Endothelial cell of umbilical vein (primary cell): ENCODE data around the gene TYW5. TPM values are rescaled to one million over a fixed set of nuclear protein-coding genes. Genes with fewer than 3 reads are reported as not detected.

Experiments
- BruUV-seq: library from RNA; stranded (reverse); fragments of 400-500 nt; replicated peaks from 2 replicates; lab custom pipeline; 2021; lab: Mats Ljungman, UMichigan
- CTCF ChIA-PET: fragments of 300-600, 350-600 bp; sonication (Branson Sonifier 250); formaldehyde crosslinking; loops from one replicate; lab custom pipeline; 2021; ENCODE audit warnings: antibody characterized with exemption, inconsistent platforms; lab: Charles Lee
- POLR2A ChIA-PET: fragments of 300-600, 350-600 bp; sonication (Branson Sonifier 250); formaldehyde crosslinking; loops from one replicate; lab custom pipeline; 2021; ENCODE audit warnings: antibody characterized with exemption, inconsistent platforms; lab: Charles Lee
- DNase-seq: peaks from one replicate; pipeline ENCODE4 v3.0.0-alpha.2; 2011; ENCODE audit warnings: low read depth, low spot score
- FAIRE-seq: peaks from 2 replicates; lab custom pipeline; 2011; peaks lifted over from hg19 to GRCh38; lab: Jason Lieb, UNC
- H2AFZ ChIP-seq: 2 replicates; pipeline ENCODE4 v1.6.0; 2012; ENCODE audit warnings: low read depth, low read length, control low read depth, inconsistent platforms
- H3K27ac ChIP-seq: 2 replicates; pipeline ENCODE4 v1.5.1; 2011; ENCODE audit warnings: low read depth, mild to moderate bottlenecking, control low read depth, low read length, moderate library complexity; ENCODE audit not compliant: insufficient read depth
- H3K27me3 ChIP-seq, 2 experiments: 2 replicates each; pipeline versions ENCODE4 v1.6.0 to v1.6.1; 2011; ENCODE audit warnings: low read length in 2 of 2, mixed read lengths in 1 of 2; ENCODE audit not compliant: control insufficient read depth in 2 of 2, insufficient read depth in 2 of 2
- H3K36me3 ChIP-seq, 2 experiments: 2 replicates in 1 of 2; 3 replicates in 1 of 2; pipeline ENCODE4 v1.5.1; 2011; ENCODE audit warnings: low read length in 2 of 2, mild to moderate bottlenecking in 1 of 2, moderate library complexity in 1 of 2; ENCODE audit not compliant: control insufficient read depth in 2 of 2, insufficient read depth in 2 of 2; ENCODE audit errors: extremely low read depth in 1 of 2
- H3K4me1 ChIP-seq: 3 replicates; pipeline ENCODE4 v1.5.1; 2011; ENCODE audit warnings: mild to moderate bottlenecking, low read length; ENCODE audit not compliant: control insufficient read depth, insufficient read depth; ENCODE audit errors: extremely low read depth
- H3K4me2 ChIP-seq: 2 replicates; pipeline ENCODE4 v1.6.1; 2011; ENCODE audit warnings: low read length, control low read depth, mixed read lengths; ENCODE audit not compliant: insufficient read depth
- H3K4me3 ChIP-seq, 3 experiments: fragments of 200-600 bp in 1 of 3; sonication (generic), shearing (Covaris generic) in 1 of 3; replicated peaks in 1 of 3; 2 replicates each; pipeline ENCODE4 v1.5.1; 2011 to 2016; ENCODE audit warnings: control low read depth in 3 of 3, low read length in 3 of 3, mild to moderate bottlenecking in 2 of 3, inconsistent platforms in 1 of 3, low read depth in 1 of 3, moderate library complexity in 1 of 3; ENCODE audit not compliant: insufficient read depth in 1 of 3
- H3K79me2 ChIP-seq: 2 replicates; pipeline ENCODE4 v1.6.0; 2012; ENCODE audit warnings: low read length, inconsistent platforms; ENCODE audit not compliant: control insufficient read depth, insufficient read depth
- H3K9ac ChIP-seq: replicated peaks from 2 replicates; pipeline ENCODE3; 2011; ENCODE audit warnings: low read length, control low read depth; ENCODE audit not compliant: insufficient read depth; ENCODE audit errors: extremely low read depth
- H3K9me1 ChIP-seq: replicated peaks from 3 replicates; pipeline ENCODE4 v1.6.0; 2011; ENCODE audit warnings: mild to moderate bottlenecking, low read length; ENCODE audit not compliant: control insufficient read depth, insufficient read depth; ENCODE audit errors: extremely low read depth
- H3K9me3 ChIP-seq: replicated peaks from 2 replicates; pipeline ENCODE4 v1.5.1; 2012; ENCODE audit warnings: low read length, inconsistent platforms; ENCODE audit not compliant: control insufficient read depth, insufficient read depth
- H4K20me1 ChIP-seq: replicated peaks from 2 replicates; pipeline ENCODE3; 2011; ENCODE audit warnings: mild to moderate bottlenecking, low read length; ENCODE audit not compliant: control insufficient read depth, insufficient read depth; ENCODE audit errors: extremely low read depth
- EZH2 ChIP-seq: IDR thresholded peaks from 2 replicates; pipeline ENCODE4 v1.6.1; 2012; ENCODE audit warnings: borderline replicate concordance, low read depth, mild to moderate bottlenecking, moderate library complexity, low read length, inconsistent platforms; ENCODE audit not compliant: severe bottlenecking
- FOS ChIP-seq: IDR thresholded peaks from 2 replicates; pipeline ENCODE4 v1.6.1; 2011; ENCODE audit warnings: mild to moderate bottlenecking, low read length, moderate library complexity, borderline replicate concordance; ENCODE audit not compliant: insufficient read depth
- GATA2 ChIP-seq: IDR thresholded peaks from 2 replicates; pipeline ENCODE4 v1.7.0; 2011; ENCODE audit warnings: low read depth, mild to moderate bottlenecking, moderate library complexity, mixed read lengths, low read length; ENCODE audit not compliant: insufficient read length, insufficient read depth
- JUN ChIP-seq: IDR thresholded peaks from 2 replicates; pipeline ENCODE4 v1.6.1; 2011; ENCODE audit warnings: borderline replicate concordance, low read depth; ENCODE audit not compliant: insufficient read length, insufficient read depth
- MYC ChIP-seq: IDR thresholded peaks from one replicate; pipeline ENCODE4 v1.6.1; 2011; ENCODE audit warnings: mild to moderate bottlenecking, low read depth, low read length
- POLR2A ChIP-seq: IDR thresholded peaks from 2 replicates; pipeline ENCODE4 v1.6.1; 2012; ENCODE audit warnings: low read depth, mild to moderate bottlenecking, control low read depth, low read length
- POLR2AphosphoS5 ChIP-seq: IDR thresholded peaks from 2 replicates; pipeline ENCODE4 v1.6.1; 2012; ENCODE audit warnings: low read depth, mild to moderate bottlenecking, control low read depth, low read length, moderate library complexity; ENCODE audit not compliant: insufficient read depth
- dilution Hi-C: fragments of 300-500 bp; cut with MboI; formaldehyde crosslinking; loops from one replicate; pipeline ENCODE4 v1.15.0; 2019; ENCODE audit warnings: low sequenced_read_pairs; ENCODE audit not compliant: extremely low pct_ligation_motif_present
- intact Hi-C: fragments of 100-400 bp; cut with micrococcal nuclease; formaldehyde crosslinking; loops from one replicate; pipeline ENCODE4 v1.10.0; 2022
- polyA plus RNA-seq, 4 experiments: library from polyadenylated mRNA; depleted of rRNA in 3 of 4; stranded (reverse) in 3 of 4; unstranded in 1 of 4; fragments of >200 nt; gene quantifications; 2 replicates each; pipeline versions ENCODE4 v1.2.1 to v1.2.3, GENCODE V29; 2011 to 2012; ENCODE audit warnings: missing spikeins in 1 of 4
- total RNA-seq: library from RNA; stranded (reverse); gene quantifications from 2 replicates; pipeline ENCODE4 v1.2.3, GENCODE V29; 2021
- TF ChIP-seq, protein P1 (sequence below): IDR thresholded peaks from 2 replicates; pipeline ENCODE4 v1.6.1; 2011; ENCODE audit not compliant: insufficient read depth, insufficient read length
- TF ChIP-seq, protein P2 (sequence below), 2 donors: IDR thresholded peaks; 1 replicate in 1 of 2; 2 replicates in 1 of 2; pipeline ENCODE4 v1.5.1; 2011; ENCODE audit warnings: low read length in 2 of 2, mild to moderate bottlenecking in 2 of 2, moderate library complexity in 2 of 2, control low read depth in 1 of 2, inconsistent platforms in 1 of 2, low read depth in 1 of 2; ENCODE audit not compliant: insufficient read depth in 1 of 2; ENCODE audit errors: extremely low read depth in 1 of 2

TYW5 gene
- total and polyA plus RNA-seq, 2 donors (not counting 3 experiments of a cell fraction or from before 2014, with no cell fraction given): 2.6 to 8.9 TPM

DNA sequence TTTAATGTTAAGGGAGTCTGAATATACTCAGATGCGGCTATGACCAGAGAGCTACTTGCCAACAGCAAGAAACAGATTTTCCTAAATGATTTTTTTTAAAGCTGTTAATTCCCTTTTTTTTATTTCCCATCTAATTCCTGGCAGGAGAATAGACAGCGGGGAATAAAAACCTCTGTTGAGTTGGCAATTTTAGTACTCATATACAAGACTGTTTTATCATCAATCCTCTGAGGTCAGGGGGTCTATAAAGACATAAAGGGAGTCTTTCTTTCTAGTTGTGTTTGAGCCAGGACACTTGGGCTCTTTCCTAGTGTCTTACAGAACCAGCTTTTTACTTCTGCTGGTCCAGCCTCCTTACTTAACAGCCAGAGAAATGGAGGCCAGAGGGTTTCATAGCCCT, 29.5 kb upstream of the TYW5 start:
- dilution Hi-C loops (no loop called here), intact Hi-C loops (loop anchor here (1.0 to 10.0 kb wide), 3 partner anchors 200 to 828 kb away; partner anchors contain the start of gene BZW1)
- FAIRE-seq (no peak), DNase-seq (no peak)
- no peak overlapping the region for H3K4me3 ChIP-seq
- H3K79me2 ChIP-seq: no peaks in the 10 kb centered on the region
- H4K20me1 ChIP-seq: no peaks in the 10 kb centered on the region
- ChIA-PET POLR2A (no interaction called here), CTCF (interaction anchor here (0.7 to 3.0 kb wide), 8 partner anchors 11 to 723 kb away, joined by 3 to 62 read pairs (median 3); partner anchors contain the start of genes KCTD18 and SGO2)
- no peaks in the 10 kb centered on the region for H3K9me3 ChIP-seq
- no peaks in the 10 kb centered on the region for H3K36me3 ChIP-seq
- H3K9me1 ChIP-seq: no peaks in the 10 kb centered on the region
- H3K27me3 ChIP-seq: peaks cover 0 to 3% of the 10 kb centered on the region in 2 experiments
- no peak overlapping the region for H2AFZ ChIP-seq
- H3K4me1 ChIP-seq: peaks cover 8% of the 10 kb centered on the region
- H3K9ac ChIP-seq: no peak overlapping the region
- no peak overlapping the region for H3K27ac ChIP-seq
- H3K4me2 ChIP-seq: no peak overlapping the region
- no TSS peak for BruUV-seq
- TF ChIP-seq EZH2 (no peak), POLR2A (no peak), JUN (no peak), POLR2AphosphoS5 (no peak), MYC (no peak)
- TF ChIP-seq, protein P1, sequence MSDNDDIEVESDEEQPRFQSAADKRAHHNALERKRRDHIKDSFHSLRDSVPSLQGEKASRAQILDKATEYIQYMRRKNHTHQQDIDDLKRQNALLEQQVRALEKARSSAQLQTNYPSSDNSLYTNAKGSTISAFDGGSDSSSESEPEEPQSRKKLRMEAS: no peak

DNA sequence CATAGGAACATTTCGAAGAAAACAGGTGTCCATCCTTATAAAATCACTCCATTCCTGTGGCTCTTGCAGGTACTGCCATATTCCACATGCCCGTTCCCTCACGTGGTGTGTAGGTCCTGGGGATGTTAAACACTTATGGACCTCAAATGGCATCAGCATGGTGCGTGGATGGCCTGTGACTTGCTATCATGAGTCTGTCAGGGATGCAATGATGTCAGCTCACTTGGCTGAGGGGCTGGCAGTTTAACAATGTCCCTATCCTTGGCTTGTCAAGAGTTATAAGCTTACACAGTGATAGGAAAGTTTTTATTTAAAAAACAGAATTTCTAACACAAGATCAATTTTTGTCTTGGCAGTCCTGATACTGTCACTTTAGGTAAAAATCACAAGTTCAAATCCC, 28.9 kb upstream of the TYW5 start:
- no peak for TF ChIP-seq MYC
- TF ChIP-seq EZH2: no peak
- TF ChIP-seq, protein P2, sequence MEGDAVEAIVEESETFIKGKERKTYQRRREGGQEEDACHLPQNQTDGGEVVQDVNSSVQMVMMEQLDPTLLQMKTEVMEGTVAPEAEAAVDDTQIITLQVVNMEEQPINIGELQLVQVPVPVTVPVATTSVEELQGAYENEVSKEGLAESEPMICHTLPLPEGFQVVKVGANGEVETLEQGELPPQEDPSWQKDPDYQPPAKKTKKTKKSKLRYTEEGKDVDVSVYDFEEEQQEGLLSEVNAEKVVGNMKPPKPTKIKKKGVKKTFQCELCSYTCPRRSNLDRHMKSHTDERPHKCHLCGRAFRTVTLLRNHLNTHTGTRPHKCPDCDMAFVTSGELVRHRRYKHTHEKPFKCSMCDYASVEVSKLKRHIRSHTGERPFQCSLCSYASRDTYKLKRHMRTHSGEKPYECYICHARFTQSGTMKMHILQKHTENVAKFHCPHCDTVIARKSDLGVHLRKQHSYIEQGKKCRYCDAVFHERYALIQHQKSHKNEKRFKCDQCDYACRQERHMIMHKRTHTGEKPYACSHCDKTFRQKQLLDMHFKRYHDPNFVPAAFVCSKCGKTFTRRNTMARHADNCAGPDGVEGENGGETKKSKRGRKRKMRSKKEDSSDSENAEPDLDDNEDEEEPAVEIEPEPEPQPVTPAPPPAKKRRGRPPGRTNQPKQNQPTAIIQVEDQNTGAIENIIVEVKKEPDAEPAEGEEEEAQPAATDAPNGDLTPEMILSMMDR (IDR thresholded peaks at IDR 0.05; ENCODE audit: extremely low read depth in 1 of 2, insufficient read depth in 1 of 2, low read depth in 1 of 2, low read length in 2 of 2): no peak
- TF ChIP-seq, protein P1: no peak
- no peak for TF ChIP-seq JUN
- no peak for TF ChIP-seq POLR2A
- TF ChIP-seq GATA2: no peak
- TF ChIP-seq POLR2AphosphoS5: no peak
- TF ChIP-seq FOS: no peak
- Histone ChIP-seq H3K27me3 (peaks cover 0 to 3% of the 10 kb centered on the region in 2 experiments), H3K9me3 (no peaks in the 10 kb centered on the region), H3K79me2 (no peaks in the 10 kb centered on the region), H3K4me2 (no peak overlapping the region), H3K36me3 (no peaks in the 10 kb centered on the region), H3K4me1 (peaks cover 13% of the 10 kb centered on the region), H3K9ac (no peak overlapping the region), H4K20me1 (no peaks in the 10 kb centered on the region), H2AFZ (no peak overlapping the region), H3K27ac (no peak overlapping the region), H3K9me1 (no peaks in the 10 kb centered on the region), H3K4me3 (no peak overlapping the region)
- dilution Hi-C loops (no loop called here), intact Hi-C loops (loop anchor here (5.0 to 10.0 kb wide), 2 partner anchors 201 to 828 kb away; partner anchors contain the start of gene BZW1)
- POLR2A ChIA-PET: no interaction called here
- no peak for DNase-seq
- CTCF ChIA-PET: interaction anchor here (0.7 to 3.0 kb wide), 6 partner anchors 11 to 723 kb away, joined by 3 to 62 read pairs (median 3); partner anchors contain the start of gene SGO2
- no TSS peak for BruUV-seq
- FAIRE-seq: no peak
